ENCODE results near the gene HNRNPF. TPM values are rescaled to one million over a fixed set of nuclear protein-coding genes. Genes with fewer than 3 reads are reported as not detected.

The HNRNPF gene
- total and polyA plus RNA-seq, 2 of the 4 experiments (the other 2 are of a cell fraction): 169 to 207 TPM

DNA sequence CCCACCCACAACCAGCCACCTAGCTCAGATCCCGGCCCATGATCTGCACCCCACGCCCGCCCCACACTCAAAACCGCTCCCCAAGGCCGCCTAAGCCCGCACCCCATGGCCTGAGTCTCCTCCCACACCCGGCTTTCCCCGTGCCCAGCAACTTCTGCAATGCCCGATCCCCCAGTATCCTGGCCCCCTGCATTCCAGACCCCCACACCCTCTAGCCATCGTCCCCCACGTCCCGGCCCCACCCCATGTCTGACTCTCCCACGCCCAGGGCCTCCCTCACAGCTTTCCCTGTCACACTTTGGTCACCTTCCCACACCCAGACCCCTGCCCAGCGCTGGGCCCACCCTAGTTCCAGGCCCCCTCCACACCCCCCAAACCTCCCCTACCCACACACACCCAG is 57.7 kb downstream of the HNRNPF start:
- Histone ChIP-seq H4K5ac (ENCODE audit: low read depth, low read length) (no peak overlapping the region), H2BK15ac (ENCODE audit: low read depth, low read length) (no peak overlapping the region), H3K4me1 (ENCODE audit: control insufficient read depth, insufficient read depth, low read length) (no peaks in the 10 kb centered on the region), H3K4me2 (ENCODE audit: low read depth, low read length) (no peak overlapping the region), H3K27me3 (ENCODE audit: control insufficient read depth, insufficient read depth, low read length) (peaks cover 16% of the 10 kb centered on the region), H2BK5ac (ENCODE audit: low read depth, low read length, poor library complexity, severe bottlenecking) (no peak overlapping the region), H2AFZ (replicated peaks; ENCODE audit: low read length, poor library complexity) (no peak overlapping the region), H2AK5ac (ENCODE audit: low read depth, low read length) (no peak overlapping the region), H3K23ac (ENCODE audit: low read depth, low read length) (no peak overlapping the region), H4K8ac (ENCODE audit: low read depth in 2 of 2, low read length in 2 of 2) (no peak overlapping the region), H3K14ac (replicated peaks; ENCODE audit: low read depth, low read length) (no peak overlapping the region), H4K91ac (ENCODE audit: insufficient read depth, low read depth, low read length) (no peak overlapping the region), H3K56ac (ENCODE audit: extremely low read depth, insufficient read depth, low read length) (no peak overlapping the region), H3K9me3 (ENCODE audit: control insufficient read depth, insufficient read depth, low read length) (no peaks in the 10 kb centered on the region), H3K4ac (ENCODE audit: low read depth, low read length) (no peak overlapping the region), H2AK9ac (replicated peaks; ENCODE audit: low read depth, low read length, poor library complexity) (no peak overlapping the region), H3K18ac (ENCODE audit: low read depth, low read length) (no peak overlapping the region), H4K20me1 (ENCODE audit: insufficient read depth, low read length) (no peaks in the 10 kb centered on the region), H2BK120ac (ENCODE audit: low read depth, low read length) (no peak overlapping the region), H3K9me1 (ENCODE audit: insufficient read depth, low read length) (no peaks in the 10 kb centered on the region), H3K9ac (ENCODE audit: low read depth, low read length) (no peak overlapping the region), H3K36me3 (ENCODE audit: control insufficient read depth, insufficient read depth, low read length) (no peaks in the 10 kb centered on the region), H3K79me1 (ENCODE audit: low read depth in 1 of 2, low read length in 2 of 2) (no peaks in the 10 kb centered on the region), H2BK20ac (ENCODE audit: low read depth, low read length) (no peak overlapping the region), H3K4me3 (ENCODE audit: insufficient read depth, low read depth, low read length) (no peak overlapping the region), H3K27ac (ENCODE audit: insufficient read depth, low read length) (no peak overlapping the region)
- ATAC-seq (ENCODE audit: low read depth): no peak
- ChIA-PET CTCF (interaction anchor here (0.7 kb wide), 1 partner anchor 417 kb away, joined by 3 read pairs; no protein-coding TSS in a partner anchor), POLR2A (ENCODE audit: unreplicated experiment) (no interaction called here)
- no TSS peak for BruUV-seq (replicated peaks)
- dilution Hi-C loops (cut with HindIII; ENCODE audit: low sequenced_read_pairs, unreplicated experiment) (no loop called here), in situ Hi-C loops (cut with MboI; ENCODE audit: low sequenced_read_pairs) (no loop called here), intact Hi-C loops (cut with micrococcal nuclease) (no loop called here)
- DNase-seq: no peak
- TF ChIP-seq BHLHE40 (IDR thresholded peaks at IDR 0.05; ENCODE audit: low read depth, low read length) (no peak), CEBPB (IDR thresholded peaks at IDR 0.05; ENCODE audit: low read depth, low read length) (no peak), SMC3 (IDR thresholded peaks at IDR 0.05; ENCODE audit: low read depth, low read length) (no peak), MAZ (IDR thresholded peaks at IDR 0.05; ENCODE audit: borderline replicate concordance, low read depth, low read length) (no peak), RAD21 (IDR thresholded peaks at IDR 0.05; ENCODE audit: low read length) (no peak), CHD1 (IDR thresholded peaks at IDR 0.05; ENCODE audit: low read depth, low read length) (no peak), FOS (IDR thresholded peaks at IDR 0.05; ENCODE audit: low read depth, low read length) (no peak), POLR2A (IDR thresholded peaks at IDR 0.05; ENCODE audit: low read depth, low read length) (no peak), MXI1 (IDR thresholded peaks at IDR 0.05; ENCODE audit: borderline replicate concordance, low read depth, low read length) (no peak), RFX5 (IDR thresholded peaks at IDR 0.05; ENCODE audit: low read depth, low read length) (no peak), NFE2L2 (IDR thresholded peaks at IDR 0.05; ENCODE audit: low read depth, low read length) (no peak), MAFK (IDR thresholded peaks at IDR 0.05; ENCODE audit: low read depth, low read length) (no peak), RCOR1 (IDR thresholded peaks at IDR 0.05; ENCODE audit: insufficient replicate concordance, low read length) (no peak), CTCF (conservative IDR thresholded peaks at IDR 0.05; ENCODE audit: low read depth, low read length) (no peak)
- TF ChIP-seq, protein P1, sequence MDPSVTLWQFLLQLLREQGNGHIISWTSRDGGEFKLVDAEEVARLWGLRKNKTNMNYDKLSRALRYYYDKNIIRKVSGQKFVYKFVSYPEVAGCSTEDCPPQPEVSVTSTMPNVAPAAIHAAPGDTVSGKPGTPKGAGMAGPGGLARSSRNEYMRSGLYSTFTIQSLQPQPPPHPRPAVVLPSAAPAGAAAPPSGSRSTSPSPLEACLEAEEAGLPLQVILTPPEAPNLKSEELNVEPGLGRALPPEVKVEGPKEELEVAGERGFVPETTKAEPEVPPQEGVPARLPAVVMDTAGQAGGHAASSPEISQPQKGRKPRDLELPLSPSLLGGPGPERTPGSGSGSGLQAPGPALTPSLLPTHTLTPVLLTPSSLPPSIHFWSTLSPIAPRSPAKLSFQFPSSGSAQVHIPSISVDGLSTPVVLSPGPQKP (IDR thresholded peaks at IDR 0.05; ENCODE audit: borderline replicate concordance, low read depth, low read length): no peak
- TF ChIP-seq, protein P2, sequence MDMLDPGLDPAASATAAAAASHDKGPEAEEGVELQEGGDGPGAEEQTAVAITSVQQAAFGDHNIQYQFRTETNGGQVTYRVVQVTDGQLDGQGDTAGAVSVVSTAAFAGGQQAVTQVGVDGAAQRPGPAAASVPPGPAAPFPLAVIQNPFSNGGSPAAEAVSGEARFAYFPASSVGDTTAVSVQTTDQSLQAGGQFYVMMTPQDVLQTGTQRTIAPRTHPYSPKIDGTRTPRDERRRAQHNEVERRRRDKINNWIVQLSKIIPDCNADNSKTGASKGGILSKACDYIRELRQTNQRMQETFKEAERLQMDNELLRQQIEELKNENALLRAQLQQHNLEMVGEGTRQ (IDR thresholded peaks at IDR 0.05; ENCODE audit: low read depth, low read length): no peak
- WGBS, 2 experiments (ENCODE audit: extremely low coverage in 2 of 2, insufficient read length in 1 of 2): no CpG with 5 or more reads among the region's 14 CpGs
